Activated CD8-positive, alpha-beta memory T cell treated with anti-CD3 and anti-CD28 coated beads, Interleukin-2, amount 50 U/mL, for 48 hours (primary cell): ENCODE data around the gene BRD2.
A peak's percentile ranks its signal among the peaks of the same experiment; 100 is the strongest.
"Not testable (repeated sequence)": the region's sequence is repeated elsewhere in the genome, so short reads cannot be mapped to it uniquely, and the experiment has no call there.

Source experiments
- DNase-seq: peaks from one replicate; pipeline ENCODE4 v3.0.0-alpha.2; 2020

Gene BRD2

DNA sequence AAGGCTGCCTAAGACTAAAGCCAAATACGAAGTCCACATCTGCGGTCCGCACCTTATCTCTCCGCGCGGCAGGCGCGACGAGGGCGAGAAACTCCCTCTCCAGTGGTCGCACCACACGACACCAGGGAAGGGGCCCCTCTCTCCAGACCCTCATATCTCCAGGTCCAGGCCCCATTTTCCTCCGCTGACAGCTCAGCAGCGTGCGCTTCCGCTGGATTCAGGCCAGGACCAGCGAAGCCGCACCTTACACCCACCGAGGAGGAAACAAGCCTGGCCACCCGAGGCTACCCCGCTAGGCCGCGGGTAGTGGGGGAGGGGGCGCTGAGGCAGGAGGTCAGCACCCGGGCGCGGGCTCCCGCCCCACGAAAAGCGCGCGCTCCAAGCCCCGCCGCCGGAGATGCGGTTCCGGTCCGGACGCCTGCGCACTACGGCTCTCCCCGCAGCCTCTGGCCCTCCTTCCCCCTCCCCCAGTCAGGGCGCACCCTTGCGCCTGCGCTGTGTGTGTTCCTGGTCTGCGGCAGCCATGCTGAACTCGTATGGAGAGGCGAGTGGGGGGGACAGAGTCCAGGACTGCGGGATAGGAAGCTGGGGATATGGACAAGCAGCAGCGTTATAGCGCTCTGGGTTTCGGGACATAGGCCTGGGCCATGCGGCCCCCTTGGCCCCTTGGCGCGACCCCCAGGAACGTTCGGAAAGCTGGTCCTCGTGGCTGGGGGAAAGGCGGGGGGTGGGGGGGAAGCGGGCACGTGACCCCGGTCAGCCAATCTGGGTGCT is at the start of gene BRD2:
Gene BRD2 (plus strand): TSS at position 502 of the 774 bp plus-strand sequence. CDS start 4,305 bp downstream, outside the sequence.
- peak; percentile 96 for DNase-seq

- DNase-seq: no peak
Observed at GRCh38 chr6:32920715-32921114, 47.7 kb upstream of the BRD2 start.

DNA sequence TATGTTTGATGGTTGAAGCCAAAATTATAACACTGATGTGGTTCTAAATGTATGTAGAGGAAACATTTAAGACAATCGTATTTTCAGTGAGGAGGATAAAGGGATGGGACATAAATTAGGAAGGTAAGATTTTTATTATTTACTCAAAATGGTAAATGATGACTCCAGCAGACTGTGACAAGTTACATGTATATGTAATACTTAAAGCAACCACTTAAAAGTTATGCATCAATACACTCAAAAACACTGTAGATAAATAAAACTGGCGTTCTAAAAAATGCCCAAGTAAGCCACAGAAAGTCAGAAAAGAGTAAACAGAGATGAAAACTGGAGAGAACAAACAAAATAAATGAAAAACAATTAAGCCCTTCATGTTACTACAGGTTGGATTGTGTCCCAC is 46.3 kb upstream of the BRD2 start:
- no peak for DNase-seq

- DNase-seq: no peak
Observed at GRCh38 chr6:32931211-32931610, 37.2 kb upstream of the BRD2 start.

DNA sequence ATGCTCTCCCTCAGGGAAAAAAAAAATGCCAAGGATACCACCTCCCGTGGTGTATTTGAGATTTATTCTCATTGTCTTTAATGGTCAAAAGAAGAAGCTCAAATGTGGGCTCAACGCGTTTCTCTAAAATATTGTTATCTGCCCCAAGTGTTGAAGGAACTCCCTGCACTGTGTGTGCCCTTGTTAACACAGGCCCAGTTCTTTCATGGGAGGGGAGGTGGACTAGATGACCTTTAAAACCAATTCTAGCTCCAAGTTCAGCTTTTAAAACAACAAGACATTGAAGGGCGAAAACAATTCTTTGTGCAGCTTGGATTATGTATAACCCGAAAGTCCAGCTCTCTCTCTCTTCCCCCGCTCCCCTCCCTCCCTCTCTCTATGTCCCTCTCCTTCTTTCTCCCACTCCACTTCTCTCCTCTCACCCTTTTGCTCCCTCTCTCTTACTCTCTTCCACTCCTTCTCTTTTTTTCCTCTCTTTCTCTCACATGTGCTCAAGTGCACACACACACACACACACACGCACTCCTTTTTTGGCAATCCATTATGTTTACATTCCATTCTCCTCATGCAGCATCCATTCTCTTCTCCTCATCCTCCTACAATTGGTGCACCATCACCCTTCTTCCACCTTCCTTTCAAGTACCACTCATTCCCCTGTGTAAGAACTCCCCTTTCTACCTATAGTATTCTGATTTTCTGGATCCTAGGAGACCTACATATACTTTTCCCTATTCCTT is 36.1 kb upstream of the BRD2 start:
- DNase-seq: no peak

DNA sequence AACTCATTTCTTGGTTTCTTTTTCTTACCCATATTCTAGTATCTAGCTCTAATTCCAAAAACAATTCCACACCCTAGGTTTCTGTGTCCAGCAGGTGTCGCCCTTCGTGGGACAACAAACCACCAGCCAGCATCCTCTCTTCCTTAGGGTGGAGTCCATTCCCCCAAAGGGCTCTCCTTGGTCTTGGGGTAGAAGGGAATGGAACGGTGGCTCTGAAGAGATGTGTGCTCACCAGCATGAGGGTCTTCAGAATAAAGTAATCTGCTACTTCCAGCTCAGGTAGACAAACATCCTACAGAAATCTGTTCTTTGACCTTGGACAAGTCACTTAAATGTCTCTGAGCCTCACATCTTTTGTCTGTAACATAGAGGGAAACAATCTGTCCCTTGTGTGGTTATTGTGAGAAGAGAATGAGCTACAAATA is 34.7 kb upstream of the BRD2 start:
- DNase-seq: peak; percentile 86

DNA sequence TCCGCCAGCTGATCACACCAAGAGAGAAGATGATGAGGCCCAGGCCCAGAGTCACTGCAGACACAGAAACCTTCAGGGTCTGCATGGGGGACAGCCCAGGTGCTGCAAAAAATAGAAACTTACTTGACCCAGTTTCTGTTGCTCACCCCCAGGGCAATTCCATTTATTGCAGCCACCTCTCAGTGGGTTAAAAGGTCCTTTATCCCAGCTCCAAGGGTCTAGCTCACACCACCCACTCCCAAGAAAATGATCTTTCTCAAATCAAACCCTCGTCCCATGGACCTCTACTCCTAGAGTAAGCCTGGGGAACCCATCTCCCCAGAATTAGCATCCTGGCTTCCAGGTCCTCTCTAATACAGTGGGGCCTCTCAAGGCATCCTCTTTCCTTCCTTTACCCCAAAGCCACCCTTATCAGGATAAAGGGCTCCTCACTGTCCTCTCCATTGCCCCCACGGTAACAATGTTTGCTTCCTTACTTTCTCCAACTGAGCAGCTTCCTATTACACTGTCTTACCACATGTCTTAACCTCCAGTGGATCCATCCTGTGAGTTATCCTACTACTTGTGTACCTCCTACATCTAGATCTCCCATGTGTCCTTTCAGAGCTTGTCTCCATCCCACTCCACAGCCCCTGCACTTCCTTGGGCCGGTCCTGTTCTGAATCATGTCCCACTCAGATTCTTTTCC is 32.7 kb upstream of the BRD2 start:
- no peak for DNase-seq

DNA sequence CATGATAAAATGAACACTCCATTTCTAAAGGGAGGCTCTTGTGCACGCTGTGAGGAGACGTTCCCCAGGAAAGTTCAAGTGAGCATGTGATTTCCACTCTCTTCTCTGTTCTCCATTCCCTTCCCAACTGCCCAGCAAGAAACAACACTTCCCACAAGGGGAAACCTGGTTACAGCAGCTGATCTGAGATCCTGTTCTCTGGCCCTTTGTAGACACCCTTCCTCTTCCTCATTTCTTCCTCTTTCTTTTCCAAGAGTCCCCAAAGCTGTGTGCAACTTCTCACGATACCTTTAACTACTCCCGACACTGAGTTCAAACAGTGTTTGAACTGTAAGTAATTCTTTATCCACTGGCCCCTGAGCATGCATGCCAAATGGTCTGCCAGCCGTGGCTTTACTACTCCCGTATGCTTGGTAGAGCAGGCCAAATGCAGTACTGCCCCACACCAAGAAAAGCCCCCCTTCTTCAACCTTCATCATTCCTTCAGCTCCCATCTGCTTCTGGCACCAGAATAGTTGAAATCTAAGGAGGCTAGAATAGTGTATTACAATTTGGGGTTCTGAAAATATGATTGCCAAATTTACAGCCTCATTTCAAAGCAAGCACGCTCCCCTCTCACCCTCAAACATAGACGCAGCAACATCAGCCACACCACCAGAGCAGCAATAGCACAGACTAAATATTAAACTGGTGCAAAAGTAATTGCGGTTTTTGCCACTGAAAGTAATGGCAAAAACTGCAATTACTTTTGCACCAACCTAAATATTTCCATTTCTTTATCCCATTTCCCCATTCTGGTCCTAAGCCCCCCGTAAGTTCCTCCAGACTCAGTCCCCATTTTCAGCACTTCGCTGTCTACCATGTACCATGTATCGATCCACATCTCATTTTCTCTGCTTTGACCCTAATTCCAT is 31.9 kb upstream of the BRD2 start:
- no peak for DNase-seq

DNA sequence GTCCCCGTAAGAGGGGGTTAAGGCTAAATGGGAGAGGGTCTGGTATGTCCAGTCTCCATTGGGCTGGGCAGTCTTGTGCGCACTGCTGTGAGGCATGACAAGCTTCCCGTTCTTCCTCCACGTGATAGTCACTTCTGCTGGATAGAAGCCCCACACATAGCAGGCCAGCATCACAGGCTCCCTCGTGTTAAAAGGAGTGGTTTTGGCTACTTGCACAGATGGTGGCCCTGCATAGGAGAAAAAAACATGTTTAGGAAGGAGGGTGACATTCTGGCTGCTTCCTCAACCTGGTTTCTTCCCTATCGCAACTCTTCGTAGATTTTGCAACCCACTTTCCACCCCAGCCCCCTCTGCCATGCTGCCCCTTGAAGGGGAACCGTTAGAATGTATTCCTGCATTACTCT is 31.2 kb upstream of the BRD2 start:
- no peak for DNase-seq

- no peak for DNase-seq
Observed at GRCh38 chr6:32938494-32938893, 29.9 kb upstream of the BRD2 start.

DNA sequence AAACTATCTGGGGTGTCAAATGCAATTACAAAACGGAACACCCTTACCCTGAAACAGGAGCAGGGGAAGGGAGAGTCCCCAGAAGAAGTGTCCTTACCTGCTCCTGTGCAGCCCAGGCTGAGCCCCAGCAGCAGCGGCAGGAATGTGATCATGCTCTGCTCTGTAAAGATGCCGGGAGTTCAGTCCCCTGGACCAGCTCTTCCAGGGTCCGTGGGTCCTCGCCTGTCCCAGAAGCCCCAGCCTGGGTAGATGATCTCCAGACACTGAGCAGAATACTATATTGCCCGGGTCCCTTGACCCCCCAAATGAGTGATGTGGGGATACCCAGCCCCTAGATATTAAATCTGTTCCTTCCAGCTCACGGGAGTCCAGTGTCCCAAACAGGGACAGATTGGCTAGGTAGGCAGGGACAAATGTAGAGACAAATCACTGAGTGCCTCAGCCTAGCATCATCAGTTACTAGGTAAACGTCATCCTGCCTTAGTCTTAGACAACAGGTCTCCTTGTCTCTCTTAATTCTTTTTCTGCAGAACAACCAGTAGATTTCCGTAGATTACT is 27.7 kb upstream of the BRD2 start, which contains the start of gene HLA-DMB:
Gene HLA-DMB (minus strand): TSS at position 373 of the 558 bp plus-strand sequence. CDS start 221 bp downstream, at position 152.
- no peak for DNase-seq

DNA sequence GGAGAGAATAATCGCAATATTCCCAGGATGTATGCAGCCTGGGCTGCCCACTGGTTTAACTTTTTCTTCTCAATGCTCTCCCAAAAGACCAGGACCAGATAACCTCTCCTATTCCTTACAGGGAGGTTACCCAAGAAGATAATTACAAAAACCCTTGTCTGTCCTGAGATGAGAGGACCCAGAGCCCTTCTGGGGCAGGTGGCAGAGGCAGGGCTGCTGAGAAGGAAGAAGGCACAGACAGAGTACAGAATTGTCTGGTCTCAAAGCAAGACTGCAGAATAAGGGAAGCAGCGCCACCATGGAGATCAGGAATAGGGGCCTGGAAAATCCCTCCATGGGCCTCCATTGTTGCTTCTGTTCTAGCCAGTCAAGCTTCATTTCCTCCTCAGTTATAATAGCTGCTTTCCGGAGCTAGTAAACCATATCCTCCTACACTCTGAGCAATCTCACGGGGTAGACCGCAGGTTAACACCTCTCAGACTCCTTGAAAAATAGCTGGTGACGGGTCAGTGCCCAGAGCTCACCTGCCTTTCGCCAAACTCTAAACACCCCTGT is 27.1 kb upstream of the BRD2 start:
- DNase-seq: no peak

GRCh38 chr6:32942555-32943123 is 25.8 kb upstream of the BRD2 start:
- not testable (repeated sequence) for DNase-seq

DNA sequence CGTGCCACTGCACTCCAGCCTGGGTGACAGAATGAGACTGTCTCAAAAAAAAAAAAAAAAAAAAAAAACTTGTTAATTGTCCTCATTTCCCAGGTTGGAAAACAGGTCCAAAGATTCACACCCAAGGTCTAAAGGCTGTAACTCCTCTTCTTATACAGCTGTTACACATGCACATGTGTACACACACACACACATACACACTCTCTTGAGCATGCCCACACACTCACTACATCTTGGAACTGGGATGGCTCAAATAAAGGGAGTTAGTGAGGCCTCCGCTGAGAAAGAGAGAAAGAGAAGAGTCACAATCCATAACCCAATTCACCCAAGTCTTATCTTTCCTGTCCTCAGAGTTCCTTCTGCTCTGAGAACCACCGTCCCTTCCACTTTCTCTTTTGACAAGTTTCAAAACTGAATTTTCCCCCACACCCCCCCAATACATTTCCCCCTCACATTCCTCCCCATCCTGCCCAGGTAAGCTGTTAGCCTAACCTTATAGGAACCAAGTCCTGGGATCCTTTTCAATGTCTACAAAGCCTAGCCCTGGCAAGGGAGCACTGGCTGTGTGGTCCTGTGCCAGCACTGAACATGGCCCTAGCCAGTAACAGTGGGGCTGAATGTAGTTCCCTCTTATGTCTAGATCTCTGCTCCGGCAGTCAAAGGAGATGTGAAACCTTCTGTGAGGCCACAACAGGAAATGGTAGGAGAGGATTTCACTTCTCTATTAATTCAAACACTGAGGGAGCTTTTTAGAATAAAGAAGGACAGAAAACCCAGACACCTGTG is 24.3 kb upstream of the BRD2 start:
- DNase-seq: peak; percentile 69

GRCh38 chr6:32945108-32945760 is 23.2 kb upstream of the BRD2 start:
- DNase-seq: no peak

- no peak for DNase-seq
Observed at GRCh38 chr6:32945953-32946352, 22.4 kb upstream of the BRD2 start.

DNA sequence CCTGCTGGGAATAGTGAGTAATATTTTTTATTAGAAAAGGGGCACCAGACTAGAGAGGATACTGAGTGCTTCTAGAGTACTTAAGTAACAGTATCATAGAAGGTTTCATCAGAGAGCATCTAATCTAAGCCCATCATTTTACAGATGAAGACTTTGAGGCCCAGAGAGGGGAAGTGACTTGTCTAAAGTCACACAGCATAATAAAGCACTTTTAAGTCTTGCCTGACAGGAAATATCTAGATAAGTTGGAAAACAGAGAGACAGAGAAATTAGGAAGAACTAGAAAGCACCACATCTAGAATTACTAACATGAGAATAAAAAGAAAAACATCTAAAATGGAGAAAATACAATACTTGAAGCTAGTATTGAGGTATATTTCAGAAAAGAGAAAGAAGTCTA is 21.5 kb upstream of the BRD2 start:
- no peak for DNase-seq

DNA sequence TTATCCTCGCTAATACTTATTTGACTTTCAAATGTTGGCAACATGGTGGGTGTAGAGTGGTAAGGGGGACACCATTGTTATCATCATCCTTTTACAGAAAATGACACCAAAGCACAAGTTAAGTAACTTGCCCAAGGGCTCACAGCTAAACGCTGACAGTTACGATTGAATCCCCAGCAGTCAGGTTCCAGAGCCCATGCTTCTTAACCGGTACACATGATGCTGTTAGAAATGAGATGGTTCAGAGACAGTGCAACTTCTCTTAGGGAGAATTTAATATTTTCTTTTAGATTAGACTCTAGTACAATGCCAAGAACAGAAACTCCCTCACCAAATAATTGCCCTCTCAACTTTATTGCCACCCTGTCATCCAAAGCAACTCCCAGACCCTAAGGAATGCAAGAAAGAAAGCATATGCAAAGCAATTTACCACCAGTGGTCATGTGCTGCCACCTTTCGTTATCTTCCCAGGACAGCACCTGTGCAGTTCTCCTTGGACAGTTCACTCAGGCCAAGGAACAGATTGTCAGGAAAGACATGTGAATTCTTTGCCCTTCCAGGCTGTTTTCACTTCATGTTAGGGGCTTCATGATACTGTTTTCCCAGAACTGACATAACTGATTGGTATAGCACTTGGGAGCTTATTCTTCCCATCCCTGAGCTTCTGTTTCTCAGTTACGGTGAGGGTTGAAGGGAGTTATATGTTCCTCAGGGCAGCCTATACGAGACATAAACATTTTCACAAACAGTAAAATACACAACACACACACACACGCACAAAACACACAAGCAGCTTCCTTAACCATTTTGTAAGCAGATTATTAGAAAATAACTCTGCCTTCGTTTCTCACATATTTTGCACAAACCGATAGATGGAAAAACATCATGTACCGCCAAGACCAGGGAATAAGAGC is 20.6 kb upstream of the BRD2 start:
- DNase-seq: no peak

- DNase-seq: no peak
Observed at GRCh38 chr6:32949113-32949512, 19.3 kb upstream of the BRD2 start.
